Stimulated activated naive CD4-positive, alpha-beta T cell treated with Interleukin-2 at 50 U/mL for 16 hours (primary cell): ENCODE results near the gene HAO1.

Experiments used
- DNase-seq: peaks from one replicate; lab custom pipeline; 2025; lab: John Stamatoyannopoulos, UW

Gene HAO1

GRCh38 chr20:7926767-7927166 is 13.5 kb downstream of the HAO1 start:
- no peak for DNase-seq

DNA sequence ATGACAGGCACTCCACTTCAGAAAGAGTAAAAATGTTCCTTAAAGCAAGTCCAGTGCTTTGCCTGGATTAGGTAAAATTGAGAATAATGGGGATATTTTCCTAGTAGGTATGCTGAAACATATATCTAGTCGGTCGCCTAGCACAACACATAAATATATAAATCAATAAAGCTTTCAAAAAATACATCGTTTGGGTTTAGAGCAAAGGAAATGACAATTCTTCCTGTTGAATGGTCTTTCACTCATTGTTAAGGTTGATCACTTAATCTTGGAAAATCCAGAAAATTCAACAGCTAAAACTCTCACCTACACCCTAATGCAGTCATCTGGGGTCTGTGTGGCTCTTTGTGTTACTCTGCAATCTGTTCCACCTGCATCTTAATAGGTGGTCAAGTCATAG is 13.9 kb downstream of the HAO1 start:
- no peak for DNase-seq

GRCh38 chr20:7924692-7925091 is 15.6 kb downstream of the HAO1 start:
- no peak for DNase-seq

DNA sequence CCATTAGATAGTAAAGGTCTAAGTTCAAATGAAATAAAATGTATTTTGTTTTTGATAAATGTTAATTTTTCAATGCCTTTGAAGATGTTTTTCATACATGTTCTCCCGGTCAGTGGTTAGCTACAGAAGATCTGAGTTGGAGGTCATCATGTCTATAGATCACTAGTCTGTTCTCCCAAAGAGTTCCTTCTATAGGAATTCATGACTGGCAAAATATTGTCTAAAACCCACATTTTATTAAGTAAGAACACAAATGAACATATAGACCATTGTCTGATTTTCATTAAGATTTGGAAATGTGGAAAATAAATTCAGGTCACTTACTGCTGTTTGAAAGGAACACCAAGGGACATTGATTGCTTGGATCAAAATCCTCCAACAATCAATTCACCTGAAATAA is 23.6 kb downstream of the HAO1 start:
- no peak for DNase-seq

GRCh38 chr20:7912551-7912950 is 27.7 kb downstream of the HAO1 start:
- no peak for DNase-seq

DNA sequence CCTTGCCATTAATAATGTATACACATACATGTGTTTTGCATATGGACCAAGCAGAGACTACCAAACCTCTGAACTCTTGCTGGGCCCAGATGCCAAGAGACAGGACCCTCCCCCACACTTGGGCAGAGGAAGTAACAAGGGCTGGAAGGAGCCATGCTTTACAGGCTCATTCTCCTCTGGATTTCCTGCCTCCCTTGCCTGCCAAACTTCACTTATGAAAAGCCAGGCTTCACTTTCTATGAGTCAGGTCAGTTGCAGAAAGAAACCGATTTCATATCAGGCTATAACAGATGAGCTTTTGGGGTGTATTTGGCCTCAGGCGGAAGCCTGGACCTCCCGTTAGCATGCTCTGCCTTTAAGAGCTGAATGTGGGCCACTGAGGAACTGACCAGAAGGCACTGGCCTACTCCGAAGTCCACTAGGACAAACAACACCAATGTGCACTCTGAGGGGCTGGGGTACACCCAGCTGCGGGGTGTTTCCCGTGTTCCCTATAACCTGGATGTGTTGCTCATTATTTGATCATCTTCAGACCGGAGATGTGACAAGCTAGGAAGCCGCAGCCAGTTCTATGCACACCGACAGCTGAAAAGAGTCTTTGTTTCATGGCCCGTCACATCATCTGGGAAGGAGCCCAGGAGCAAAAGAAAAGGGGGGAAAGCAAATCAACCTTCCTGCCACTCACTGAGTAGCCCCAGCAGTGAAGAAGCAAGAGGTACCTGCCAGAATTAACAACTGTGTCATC is 28.5 kb downstream of the HAO1 start:
- no peak for DNase-seq

DNA sequence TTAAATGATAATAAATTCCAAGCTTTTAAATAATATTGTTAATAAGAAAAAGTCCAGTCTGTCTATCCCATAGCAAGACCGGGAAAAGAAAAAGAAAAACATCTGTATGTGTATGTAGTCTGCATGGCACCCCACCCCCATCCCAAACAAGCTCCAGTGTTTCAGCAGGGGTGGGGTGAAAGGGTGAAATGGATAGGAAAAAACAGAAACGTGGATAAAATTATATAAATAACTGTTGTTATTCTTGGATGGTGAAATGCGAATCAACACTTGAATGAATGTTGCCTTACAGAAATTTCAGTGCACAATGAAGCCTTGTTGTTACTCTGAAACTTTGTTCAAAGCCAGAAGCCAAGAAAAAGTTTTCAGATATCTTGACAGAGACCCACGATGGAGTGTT is 31.4 kb downstream of the HAO1 start:
- DNase-seq, result no peak

DNA sequence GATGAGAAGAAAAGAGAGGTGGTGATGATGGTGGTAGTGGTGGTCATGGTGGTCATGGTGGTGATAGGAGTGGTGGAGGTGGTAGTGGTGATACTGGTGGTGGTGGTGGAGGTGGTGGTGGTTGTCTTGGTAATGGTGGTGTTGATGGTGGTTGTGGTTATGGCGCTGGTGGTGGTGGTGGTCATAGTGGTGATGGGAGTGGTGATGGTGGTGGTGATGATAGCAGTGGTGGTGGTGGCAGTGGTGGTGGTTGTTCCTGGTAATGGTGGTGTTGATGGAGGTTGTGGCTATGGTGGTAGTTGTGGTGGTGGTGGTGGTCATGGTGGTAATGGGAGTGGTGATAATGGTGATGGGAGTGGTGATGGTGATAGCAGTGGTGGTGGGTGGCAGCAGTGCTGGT is 36.8 kb downstream of the HAO1 start:
- DNase-seq, result no peak

GRCh38 chr20:7902879-7903278 is 37.4 kb downstream of the HAO1 start:
- DNase-seq, result no peak

DNA sequence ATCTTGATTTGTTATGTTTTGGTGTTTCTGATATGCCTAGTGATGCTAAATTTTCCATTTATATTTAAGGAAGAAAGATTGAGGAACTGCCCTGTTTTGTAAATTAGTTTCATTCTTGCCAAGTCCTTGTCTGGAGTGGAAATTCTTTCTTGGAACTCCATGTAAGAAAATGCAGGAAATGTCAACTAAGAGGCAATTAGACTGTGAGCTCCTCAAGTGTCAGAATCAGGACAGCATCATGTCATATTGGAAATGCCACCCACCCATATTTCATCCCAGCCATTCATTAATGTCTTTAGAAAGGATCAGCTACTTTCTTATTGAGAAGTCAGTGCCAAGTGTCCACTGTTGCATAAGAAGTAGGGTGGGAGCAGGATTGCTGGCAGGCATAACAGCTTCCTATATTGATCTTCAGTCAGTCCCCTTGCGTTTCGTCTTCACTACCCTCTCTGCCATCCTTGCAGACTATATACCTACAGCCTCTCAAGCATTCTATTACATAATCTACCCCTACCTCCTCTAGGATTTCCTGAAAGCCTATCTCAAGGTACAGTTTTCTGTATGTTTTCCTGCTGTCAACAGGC is 42.4 kb downstream of the HAO1 start:
- no peak for DNase-seq

- DNase-seq, result no peak
Measured at GRCh38 chr20:7893014-7893730, 47.1 kb downstream of the HAO1 start.

GRCh38 chr20:7891705-7892104 is 48.6 kb downstream of the HAO1 start:
- DNase-seq, result no peak

DNA sequence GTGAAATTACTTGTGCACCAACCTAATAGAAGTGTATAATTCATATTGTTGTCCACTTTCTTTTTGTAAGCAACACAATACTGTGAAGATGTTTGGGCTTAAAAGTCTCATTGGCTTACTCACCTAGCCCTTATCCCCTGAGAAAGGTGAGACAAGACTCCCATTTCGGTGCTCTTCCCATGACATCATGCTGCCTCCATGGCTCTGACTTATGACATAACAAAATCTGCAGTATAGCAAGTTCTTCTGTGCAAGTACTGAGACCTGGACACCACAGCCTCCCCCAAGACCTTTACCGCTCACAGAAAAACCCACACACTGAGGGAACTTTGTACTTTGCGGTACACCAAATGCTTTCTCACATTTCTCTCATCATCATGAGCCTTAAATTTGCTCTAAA is 50.5 kb downstream of the HAO1 start:
- DNase-seq, result no peak

DNA sequence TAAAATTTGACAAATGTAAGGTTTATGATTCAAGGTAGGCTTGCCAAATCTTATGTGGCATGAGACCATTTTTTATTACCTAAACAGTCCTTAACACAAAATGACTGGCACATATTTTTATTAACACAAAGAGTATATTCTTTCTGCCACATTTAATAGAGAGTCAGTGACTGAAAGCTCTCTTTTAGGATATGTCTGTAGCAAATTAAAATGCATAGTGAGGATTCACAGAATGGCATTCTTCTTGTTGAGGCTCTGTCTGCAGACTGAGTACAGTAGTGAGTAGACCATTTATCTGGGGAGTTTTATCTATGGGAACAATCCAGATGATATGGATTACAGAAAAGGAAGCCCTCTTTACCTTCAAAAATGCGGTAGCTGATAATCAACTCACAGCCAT is 56.5 kb downstream of the HAO1 start:
- no peak for DNase-seq

DNA sequence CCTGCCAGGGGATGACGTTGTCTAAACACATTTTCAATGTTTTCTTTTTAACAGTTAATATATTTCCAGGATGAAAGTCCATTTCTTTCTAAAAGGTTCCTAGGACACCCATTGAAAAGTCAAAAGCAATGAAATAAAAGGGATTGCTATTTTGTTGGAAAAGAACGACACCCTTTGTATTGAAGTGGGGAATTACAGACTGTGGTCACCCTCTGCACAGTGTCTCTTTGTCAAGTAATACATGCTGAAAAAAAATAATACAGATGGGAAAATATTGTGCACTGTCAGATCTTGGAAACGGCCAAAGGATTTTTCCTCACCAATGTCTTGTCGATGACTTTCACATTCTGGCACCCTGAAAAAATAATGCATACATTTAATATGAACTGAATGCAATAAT is 56.9 kb downstream of the HAO1 start:
- no peak for DNase-seq

- DNase-seq, result no peak
Measured at GRCh38 chr20:7882076-7882475, 58.2 kb downstream of the HAO1 start.

DNA sequence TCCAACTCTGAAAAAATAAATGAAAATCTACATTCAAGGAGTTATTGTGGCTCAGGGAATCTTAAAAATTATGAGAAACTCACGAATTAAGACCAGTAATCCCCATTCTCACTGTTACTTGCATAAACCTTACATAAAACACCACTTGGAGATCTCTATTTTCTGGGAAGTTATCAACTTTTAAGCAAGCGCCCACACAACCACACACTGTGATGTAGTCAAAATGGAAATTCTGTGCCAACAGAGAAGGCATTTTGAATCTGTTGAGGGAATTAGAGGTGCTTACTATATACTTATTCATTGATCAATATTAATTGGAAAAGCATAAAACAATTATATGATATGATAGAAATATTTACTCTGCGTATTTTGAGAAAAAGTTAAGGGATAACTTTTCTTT is 58.7 kb downstream of the HAO1 start:
- DNase-seq, result no peak

DNA sequence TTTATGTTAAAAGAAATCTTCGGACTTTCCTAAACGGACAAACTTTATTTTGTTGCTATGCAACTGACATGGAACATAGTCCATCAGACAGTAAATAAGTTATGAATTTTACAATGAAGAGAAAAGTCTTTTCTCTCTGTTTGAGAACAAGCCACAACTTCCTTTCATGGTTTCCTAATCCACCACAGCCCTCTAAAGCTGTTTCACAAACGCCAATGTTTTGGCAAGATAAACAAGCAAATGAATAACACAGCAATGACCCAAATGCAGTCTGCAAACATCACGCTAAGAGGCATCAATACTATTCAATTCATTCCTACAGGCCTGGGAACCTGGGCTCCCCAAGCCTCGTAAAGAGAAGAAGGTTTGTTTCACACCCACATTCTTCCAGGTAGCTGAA is 60.4 kb downstream of the HAO1 start:
- DNase-seq, result no peak

DNA sequence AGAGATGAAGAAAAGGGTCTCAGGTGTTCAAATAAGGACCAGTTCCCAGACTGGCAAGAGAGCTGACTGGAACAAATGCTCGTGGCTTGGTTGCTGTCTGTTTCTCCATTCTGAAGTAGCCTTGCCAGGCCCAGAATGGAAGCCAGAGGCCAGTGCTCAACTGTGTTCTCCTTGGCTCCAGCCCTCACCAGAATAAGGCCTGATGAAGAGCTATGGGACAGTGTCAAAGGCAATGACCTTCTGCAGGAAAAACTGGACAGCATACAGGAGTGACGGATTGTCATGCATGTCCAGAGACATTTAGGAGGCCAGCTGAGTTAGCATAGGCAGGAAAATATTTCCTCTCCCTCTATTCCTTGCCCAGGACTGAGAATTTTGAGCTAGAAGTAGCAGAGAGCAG is 72.2 kb downstream of the HAO1 start:
- DNase-seq, result no peak

DNA sequence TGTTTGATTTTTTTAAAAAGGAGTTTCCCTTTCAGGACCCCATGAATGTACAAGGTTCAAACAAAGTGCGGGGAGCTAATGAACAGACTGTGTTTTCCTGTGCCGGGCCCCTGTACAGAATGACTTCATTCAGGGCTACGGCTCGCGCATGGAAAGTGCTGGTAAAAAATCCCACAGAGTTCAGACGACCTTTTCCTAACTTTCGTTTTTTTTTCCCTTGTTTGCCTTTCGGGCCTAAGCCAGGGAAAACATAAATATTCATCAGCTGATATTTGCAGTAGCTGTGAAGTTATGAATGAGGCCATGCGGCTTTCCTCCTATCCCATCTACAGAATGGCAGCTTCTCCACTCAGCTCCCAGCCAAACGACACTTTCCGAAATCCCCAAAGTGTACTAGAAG is 74.0 kb downstream of the HAO1 start:
- no peak for DNase-seq

DNA sequence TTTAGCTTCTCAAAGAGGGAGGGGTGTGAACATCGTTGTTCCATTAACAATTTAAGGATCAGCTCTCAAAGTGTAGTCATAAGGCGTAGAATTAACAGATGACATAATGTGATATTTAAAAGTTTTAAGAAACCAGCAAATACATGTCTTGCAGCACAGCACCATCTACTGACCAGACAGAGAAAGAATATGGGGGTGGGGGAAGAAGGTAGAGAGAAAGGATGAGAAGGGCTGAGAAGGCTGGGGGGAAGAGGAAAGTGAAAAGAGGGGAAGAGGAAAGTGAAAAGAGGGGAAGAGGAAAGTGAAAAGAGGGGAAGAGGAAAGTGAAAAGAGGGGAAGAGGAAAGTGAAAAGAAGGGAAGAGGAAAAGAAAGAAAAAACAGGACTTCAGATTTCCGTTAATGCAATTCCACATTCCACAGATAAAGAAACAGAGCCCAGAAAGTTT is 80.9 kb downstream of the HAO1 start:
- no peak for DNase-seq

- no peak for DNase-seq
Measured at GRCh38 chr20:7858734-7859250, 81.5 kb downstream of the HAO1 start.

- DNase-seq, result no peak
Measured at GRCh38 chr20:7856756-7857155, 83.5 kb downstream of the HAO1 start.
